ENCODE measurements around the gene GGCX. TPM values are rescaled to one million over a fixed set of nuclear protein-coding genes. Genes with fewer than 3 reads are reported as not detected.
"Not testable (repeated sequence)": the region's sequence is repeated elsewhere in the genome, so short reads cannot be mapped to it uniquely, and the experiment has no call there.

Gene GGCX
- total RNA-seq, 2 experiments from 2014 or later, result 24.2 to 25.2 TPM

- Mint-ChIP-seq H3K4me3 (no peak overlapping the region), H3K4me1 (ENCODE audit: low read depth) (peaks cover 21% of the 10 kb centered on the region), H3K27ac (no peak overlapping the region), H3K27me3 (no peaks in the 10 kb centered on the region), H3K9me3 (no peaks in the 10 kb centered on the region), H3K36me3 (peaks cover 10% of the 10 kb centered on the region)
- intact Hi-C loops (cut with micrococcal nuclease), result no loop called here
- CTCF ChIA-PET, result interaction anchor here (1.0 kb wide), 1 partner anchor 44 kb away, joined by 3 read pairs; no protein-coding TSS in a partner anchor
- POLR2A ChIA-PET, result interaction anchor here (1.6 kb wide), 1 partner anchor 53 kb away, joined by 4 read pairs; the partner anchor contains the start of gene MAT2A
- no peak for DNase-seq
Measured at GRCh38 chr2:85593023-85593422, 31.7 kb upstream of the GGCX start.

GRCh38 chr2:85592299-85592698 lies 31.0 kb upstream of the GGCX start:
- H3K27ac Mint-ChIP-seq; H3K27me3 Mint-ChIP-seq; H3K9me3 Mint-ChIP-seq; intact Hi-C loops (cut with micrococcal nuclease); DNase-seq; H3K4me3 Mint-ChIP-seq: not testable (repeated sequence)
- peaks cover 10% of the 10 kb centered on the region for H3K36me3 Mint-ChIP-seq
- ChIA-PET POLR2A (interaction anchor here (1.6 kb wide), 1 partner anchor 53 kb away, joined by 4 read pairs; the partner anchor contains the start of gene MAT2A), CTCF (interaction anchor here (1.0 kb wide), 1 partner anchor 45 kb away, joined by 3 read pairs; no protein-coding TSS in a partner anchor)
- peaks cover 25% of the 10 kb centered on the region for H3K4me1 Mint-ChIP-seq (ENCODE audit: low read depth)

- Mint-ChIP-seq H3K27ac (no peak overlapping the region), H3K27me3 (no peaks in the 10 kb centered on the region), H3K36me3 (peaks cover 4% of the 10 kb centered on the region), H3K4me3 (no peak overlapping the region), H3K4me1 (ENCODE audit: low read depth) (peaks cover 18% of the 10 kb centered on the region), H3K9me3 (no peaks in the 10 kb centered on the region)
- POLR2A ChIA-PET, result interaction anchor here (0.9 kb wide), 1 partner anchor 14 kb away, joined by 3 read pairs; no protein-coding TSS in a partner anchor
- intact Hi-C loops (cut with micrococcal nuclease), result no loop called here
- no peak for DNase-seq
- CTCF ChIA-PET, result no interaction called here
Measured at GRCh38 chr2:85591563-85591962, 30.3 kb upstream of the GGCX start.

GRCh38 chr2:85590950-85591349 lies 29.7 kb upstream of the GGCX start:
- no peak overlapping the region for H3K27ac Mint-ChIP-seq
- POLR2A ChIA-PET, result interaction anchor here (0.9 to 1.0 kb wide), 2 partner anchors 13 to 14 kb away, joined by 3 to 4 read pairs; no protein-coding TSS in a partner anchor

GRCh38 chr2:85589982-85590791 lies 28.9 kb upstream of the GGCX start:
- intact Hi-C loops (cut with micrococcal nuclease), result no loop called here
- Mint-ChIP-seq H3K36me3 (no peaks in the 10 kb centered on the region), H3K4me1 (ENCODE audit: low read depth) (peaks cover 23% of the 10 kb centered on the region), H3K4me3 (no peak overlapping the region), H3K27ac (no peak overlapping the region), H3K27me3 (no peaks in the 10 kb centered on the region), H3K9me3 (no peaks in the 10 kb centered on the region)
- POLR2A ChIA-PET, result interaction anchor here (1.0 kb wide), 1 partner anchor 15 kb away, joined by 4 read pairs; no protein-coding TSS in a partner anchor
- CTCF ChIA-PET, result no interaction called here
- no peak for DNase-seq

More at GRCh38 chr2:85590950-85591349, 29.7 kb upstream of the GGCX start:
- CTCF ChIA-PET, result no interaction called here
- peaks cover 4% of the 10 kb centered on the region for H3K36me3 Mint-ChIP-seq
- peaks cover 16% of the 10 kb centered on the region for H3K4me1 Mint-ChIP-seq (ENCODE audit: low read depth)
- intact Hi-C loops (cut with micrococcal nuclease), result no loop called here
- no peak for DNase-seq
- no peaks in the 10 kb centered on the region for H3K9me3 Mint-ChIP-seq
- H3K4me3 Mint-ChIP-seq, result no peak overlapping the region
- H3K27me3 Mint-ChIP-seq, result no peaks in the 10 kb centered on the region

GRCh38 chr2:85589181-85589580 lies 27.9 kb upstream of the GGCX start:
- DNase-seq, result no peak
- Mint-ChIP-seq H3K4me1 (ENCODE audit: low read depth) (peaks cover 21% of the 10 kb centered on the region), H3K9me3 (no peaks in the 10 kb centered on the region), H3K27me3 (no peaks in the 10 kb centered on the region), H3K4me3 (no peak overlapping the region), H3K36me3 (no peaks in the 10 kb centered on the region), H3K27ac (no peak overlapping the region)
- intact Hi-C loops (cut with micrococcal nuclease), result no loop called here
- POLR2A ChIA-PET, result no interaction called here
- CTCF ChIA-PET, result interaction anchor here (1.2 kb wide), 1 partner anchor 48 kb away, joined by 3 read pairs; no protein-coding TSS in a partner anchor

- CTCF ChIA-PET, result interaction anchor here (1.2 kb wide), 1 partner anchor 48 kb away, joined by 3 read pairs; no protein-coding TSS in a partner anchor
- no peaks in the 10 kb centered on the region for H3K27me3 Mint-ChIP-seq
- no peak for DNase-seq
- intact Hi-C loops (cut with micrococcal nuclease), result no loop called here
- no peak overlapping the region for H3K4me3 Mint-ChIP-seq
- H3K4me1 Mint-ChIP-seq (ENCODE audit: low read depth), result peaks cover 20% of the 10 kb centered on the region
- no peak overlapping the region for H3K27ac Mint-ChIP-seq
- POLR2A ChIA-PET, result no interaction called here
- H3K9me3 Mint-ChIP-seq, result no peaks in the 10 kb centered on the region
- H3K36me3 Mint-ChIP-seq, result no peaks in the 10 kb centered on the region
Measured at GRCh38 chr2:85588645-85589044, 27.4 kb upstream of the GGCX start.

GRCh38 chr2:85588236-85588635 lies 26.9 kb upstream of the GGCX start:
- intact Hi-C loops (cut with micrococcal nuclease), result no loop called here
- DNase-seq, result no peak
- H3K4me3 Mint-ChIP-seq, result no peak overlapping the region
- H3K4me1 Mint-ChIP-seq (ENCODE audit: low read depth), result peaks cover 24% of the 10 kb centered on the region
- ChIA-PET POLR2A (no interaction called here), CTCF (interaction anchor here (1.2 kb wide), 1 partner anchor 49 kb away, joined by 4 read pairs; no protein-coding TSS in a partner anchor)
- H3K9me3 Mint-ChIP-seq, result no peaks in the 10 kb centered on the region
- H3K27me3 Mint-ChIP-seq, result no peaks in the 10 kb centered on the region
- no peak overlapping the region for H3K27ac Mint-ChIP-seq
- peaks cover 2% of the 10 kb centered on the region for H3K36me3 Mint-ChIP-seq

- H3K4me1 Mint-ChIP-seq (ENCODE audit: low read depth), result peaks cover 33% of the 10 kb centered on the region
- peaks cover 10% of the 10 kb centered on the region for H3K36me3 Mint-ChIP-seq
- no peaks in the 10 kb centered on the region for H3K27me3 Mint-ChIP-seq
- DNase-seq, result no peak
- H3K9me3 Mint-ChIP-seq, result no peaks in the 10 kb centered on the region
- H3K27ac Mint-ChIP-seq, result peak overlapping the region; percentile 91
- peak overlapping the region; percentile 82 for H3K4me3 Mint-ChIP-seq
- CTCF ChIA-PET, result interaction anchor here (2.6 kb wide), 1 partner anchor 10 kb away, joined by 10 read pairs; the partner anchor contains the start of gene RNF181
- POLR2A ChIA-PET, result interaction anchor here (1.5 to 3.4 kb wide), 2 partner anchors 10 to 47 kb away, joined by 4 to 19 read pairs; partner anchors contain the start of genes MAT2A and RNF181
- intact Hi-C loops (cut with micrococcal nuclease), result loop anchor here (1.0 to 2.0 kb wide), 4 partner anchors 10 to 27 kb away; partner anchors contain the start of genes C2orf68, GGCX and RNF181
Measured at GRCh38 chr2:85585781-85586105, 24.4 kb upstream of the GGCX start.

- peaks cover 36% of the 10 kb centered on the region for H3K4me1 Mint-ChIP-seq (ENCODE audit: low read depth)
- H3K36me3 Mint-ChIP-seq, result peaks cover 13% of the 10 kb centered on the region
- H3K9me3 Mint-ChIP-seq, result no peaks in the 10 kb centered on the region
- DNase-seq, result peak; percentile 54
- ChIA-PET POLR2A (interaction anchor here (1.5 to 3.4 kb wide), 2 partner anchors 10 to 46 kb away, joined by 4 to 19 read pairs; partner anchors contain the start of genes MAT2A and RNF181), CTCF (interaction anchor here (0.6 to 2.6 kb wide), 2 partner anchors 10 to 59 kb away, joined by 3 to 10 read pairs; partner anchors contain the start of gene RNF181)
- H3K4me3 Mint-ChIP-seq, result peak overlapping the region; percentile 82
- H3K27me3 Mint-ChIP-seq, result no peaks in the 10 kb centered on the region
- intact Hi-C loops (cut with micrococcal nuclease), result loop anchor here (1.0 to 2.0 kb wide), 4 partner anchors 10 to 28 kb away; partner anchors contain the start of genes C2orf68, GGCX and RNF181
- H3K27ac Mint-ChIP-seq, result peak overlapping the region; percentile 91
Measured at GRCh38 chr2:85584857-85585780, 23.8 kb upstream of the GGCX start.

- Mint-ChIP-seq H3K4me1 (ENCODE audit: low read depth) (peaks cover 42% of the 10 kb centered on the region), H3K4me3 (peak within 1 kb of the TSS; percentile 82), H3K36me3 (peaks cover 15% of the 10 kb centered on the region), H3K9me3 (no peaks in the 10 kb centered on the region), H3K27me3 (no peaks in the 10 kb centered on the region), H3K27ac (peak within 1 kb of the TSS; percentile 91)
- ChIA-PET CTCF (interaction anchor here (0.6 to 2.6 kb wide), 4 partner anchors 11 to 59 kb away, joined by 3 to 10 read pairs (median 3); partner anchors contain the start of genes GGCX and RNF181), POLR2A (interaction anchor here (1.5 to 3.4 kb wide), 2 partner anchors 11 to 46 kb away, joined by 4 to 19 read pairs; partner anchors contain the start of genes MAT2A and RNF181)
- intact Hi-C loops (cut with micrococcal nuclease), result loop anchor here (2.0 kb wide), 2 partner anchors 16 to 28 kb away; partner anchors contain the start of gene C2orf68
- peak; percentile 25 for DNase-seq
Measured at GRCh38 chr2:85584354-85584856, 23.1 kb upstream of the GGCX start, which contains the start of gene VAMP5. Gene VAMP5, plus strand, starts transcription at chr2:85584431. Its CDS starts 60 bp downstream, at chr2:85584491.
